Upper lobe of right lung (tissue), 1 donor: Measurements from ENCODE around the gene CSF1R. TPM values are rescaled to one million over a fixed set of nuclear protein-coding genes. Genes with fewer than 3 reads are reported as not detected.

Experiments used
- ATAC-seq: fragments of 200-7000 bp; cut with Tn5 transposase; one replicate; pipeline ENCODE4 v1.9.1; 2020; ENCODE audit warnings: mild to moderate bottlenecking, moderate library complexity
- DNase-seq: peaks from one replicate; pipeline ENCODE4 v3.0.0-alpha.2; 2020
- H3K27ac ChIP-seq: fragments of 200-600 bp; one replicate; pipeline ENCODE4 v1.8.0; 2022
- H3K27me3 ChIP-seq: fragments of 200-600 bp; one replicate; pipeline ENCODE4 v1.8.0; 2022; ENCODE audit warnings: mild to moderate bottlenecking
- H3K36me3 ChIP-seq: fragments of 200-600 bp; one replicate; pipeline ENCODE4 v1.8.0; 2022
- H3K4me1 ChIP-seq: fragments of 200-600 bp; one replicate; pipeline ENCODE4 v1.8.0; 2022
- H3K4me3 ChIP-seq: fragments of 200-600 bp; one replicate; pipeline ENCODE4 v1.8.0; 2022; ENCODE audit warnings: mild to moderate bottlenecking
- H3K9me3 ChIP-seq: fragments of 200-600 bp; one replicate; pipeline ENCODE4 v1.8.0; 2022
- CTCF ChIP-seq: fragments of 200-600 bp; IDR thresholded peaks from one replicate; pipeline ENCODE4 v1.8.0; 2022; ENCODE audit warnings: antibody characterized with exemption
- intact Hi-C: fragments of 100-400 bp; cut with DNase I; formaldehyde crosslinking; loops from one replicate; pipeline ENCODE4 v1.11.0; 2022
- total RNA-seq: library from RNA; stranded (reverse); fragmentation: NEBNext Ultra II Directional; extraction: Animal tissue kit (Norgen Biotek cat#: 25700); gene quantifications from one replicate; pipeline ENCODE4 v1.2.1, GENCODE V29; 2021
- donor health status: DM: no; HTN: yes; CAD: no; lungs with severe emphysema.

The CSF1R gene
- total RNA-seq, 1 donor from 2014 or later = 48.7 TPM

GRCh38 chr5:150108711-150109514, 22.6 kb upstream of the CSF1R start:
- no peaks in the 10 kb centered on the region for H3K9me3 ChIP-seq
- H3K27me3 ChIP-seq = no peaks in the 10 kb centered on the region
- peak; percentile 50 for DNase-seq
- no peak overlapping the region for H3K4me3 ChIP-seq
- no peak overlapping the region for H3K27ac ChIP-seq
- no peaks in the 10 kb centered on the region for H3K36me3 ChIP-seq
- TF ChIP-seq CTCF = no peak
- intact Hi-C loops = no loop called here
- ATAC-seq = no peak
- H3K4me1 ChIP-seq = peaks cover 28% of the 10 kb centered on the region

- no peak for TF ChIP-seq CTCF
- intact Hi-C loops = no loop called here
- Histone ChIP-seq H3K36me3 (no peaks in the 10 kb centered on the region), H3K4me3 (no peak overlapping the region), H3K27me3 (no peaks in the 10 kb centered on the region), H3K27ac (no peak overlapping the region), H3K4me1 (peaks cover 21% of the 10 kb centered on the region), H3K9me3 (no peaks in the 10 kb centered on the region)
- ATAC-seq (peak; percentile 5), DNase-seq (peak; percentile 22)
Observed at GRCh38 chr5:150107909-150108447, 21.6 kb upstream of the CSF1R start.

DNA sequence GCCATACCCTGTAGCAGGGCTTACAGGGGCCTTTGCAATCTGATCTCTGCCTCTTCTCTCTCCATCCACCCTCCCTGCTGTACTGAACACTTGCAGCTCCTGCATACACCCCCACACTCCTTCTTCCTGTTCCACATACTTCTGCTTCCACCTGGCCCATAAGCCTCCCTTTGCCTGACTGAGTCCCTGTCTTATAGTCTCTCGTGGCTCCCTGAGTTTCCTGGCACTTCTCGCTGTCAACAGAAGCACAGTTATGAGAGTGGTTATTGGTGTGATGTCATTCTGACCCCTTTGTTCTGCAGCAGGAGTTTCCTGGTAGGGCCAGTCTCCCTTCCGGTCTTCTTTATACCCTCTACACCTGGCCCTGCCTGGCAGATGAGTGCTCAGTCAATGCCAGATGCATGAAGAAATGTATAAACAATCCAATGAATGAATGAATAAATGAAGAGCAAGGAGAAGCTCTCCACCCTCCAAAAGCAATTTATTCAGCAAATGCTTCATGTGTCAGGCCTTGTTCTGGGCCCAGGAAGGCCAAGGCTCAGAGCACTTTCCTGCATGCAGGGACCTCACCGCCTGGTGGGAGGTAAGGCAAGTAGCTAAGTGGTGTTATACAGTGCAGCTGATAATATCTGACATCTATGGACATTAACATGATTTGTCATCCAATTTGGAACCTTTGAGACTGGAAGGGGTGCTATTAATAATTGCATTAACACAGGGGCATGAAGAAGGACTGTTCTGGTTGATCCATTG, 20.5 kb upstream of the CSF1R start:
- peaks cover 13% of the 10 kb centered on the region for H3K4me1 ChIP-seq
- TF ChIP-seq CTCF = no peak
- no peak for DNase-seq
- H3K36me3 ChIP-seq = no peaks in the 10 kb centered on the region
- no peaks in the 10 kb centered on the region for H3K9me3 ChIP-seq
- no peak overlapping the region for H3K4me3 ChIP-seq
- peak; percentile 23 for ATAC-seq
- intact Hi-C loops = no loop called here
- no peak overlapping the region for H3K27ac ChIP-seq
- H3K27me3 ChIP-seq = no peaks in the 10 kb centered on the region

- no peaks in the 10 kb centered on the region for H3K36me3 ChIP-seq
- no peaks in the 10 kb centered on the region for H3K27me3 ChIP-seq
- peak; percentile 87 for ATAC-seq
- intact Hi-C loops = no loop called here
- no peak overlapping the region for H3K27ac ChIP-seq
- TF ChIP-seq CTCF = no peak
- no peak overlapping the region for H3K4me3 ChIP-seq
- DNase-seq = peak; percentile 72
- peaks cover 13% of the 10 kb centered on the region for H3K4me1 ChIP-seq
- no peaks in the 10 kb centered on the region for H3K9me3 ChIP-seq
Observed at GRCh38 chr5:150105928-150106615, 19.7 kb upstream of the CSF1R start.

DNA sequence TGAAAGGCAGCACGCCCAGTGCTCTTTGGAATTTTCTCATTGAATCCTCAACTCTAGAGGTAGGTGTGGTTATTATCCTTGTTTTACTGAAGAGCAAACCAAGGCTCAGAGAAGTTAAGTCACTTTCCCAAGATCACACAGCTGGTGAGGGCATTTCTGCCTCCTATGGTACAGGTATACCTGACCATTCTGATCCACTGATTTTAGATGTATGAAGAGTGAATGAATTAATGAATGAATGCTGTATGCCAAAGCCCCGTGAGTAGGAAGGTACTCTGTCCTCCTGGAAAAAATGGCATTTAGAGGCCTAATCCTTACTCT, 18.2 kb upstream of the CSF1R start:
- no peaks in the 10 kb centered on the region for H3K36me3 ChIP-seq
- no peaks in the 10 kb centered on the region for H3K9me3 ChIP-seq
- H3K27ac ChIP-seq = no peak overlapping the region
- ATAC-seq (no peak), DNase-seq (no peak)
- intact Hi-C loops = no loop called here
- no peaks in the 10 kb centered on the region for H3K27me3 ChIP-seq
- H3K4me3 ChIP-seq = no peak overlapping the region
- H3K4me1 ChIP-seq = peaks cover 13% of the 10 kb centered on the region
- TF ChIP-seq CTCF = no peak
